Prostate gland (tissue), 2 donors: ENCODE measurements around the gene LRRC36.

Experiments used
- CTCF ChIP-seq, 4 experiments: fragments of 200-600 bp in 2 of 4; fragments of 450-650 bp in 2 of 4; sonication (generic) in 2 of 4; IDR thresholded peaks; 1 replicate in 3 of 4; 2 replicates in 1 of 4; pipeline ENCODE4 v1.5.1; 2016 to 2019; ENCODE audit warnings: antibody characterized with exemption in 4 of 4, mild to moderate bottlenecking in 2 of 4, moderate library complexity in 2 of 4
- POLR2A ChIP-seq: fragments of 450-650 bp; IDR thresholded peaks from one replicate; pipeline ENCODE4 v1.6.1; 2016; ENCODE audit warnings: antibody characterized with exemption, mild to moderate bottlenecking
- POLR2AphosphoS5 ChIP-seq: sonication (generic); formaldehyde crosslinking; IDR thresholded peaks from one replicate; pipeline ENCODE4 v1.6.1; 2017; ENCODE audit warnings: antibody characterized with exemption

DNA sequence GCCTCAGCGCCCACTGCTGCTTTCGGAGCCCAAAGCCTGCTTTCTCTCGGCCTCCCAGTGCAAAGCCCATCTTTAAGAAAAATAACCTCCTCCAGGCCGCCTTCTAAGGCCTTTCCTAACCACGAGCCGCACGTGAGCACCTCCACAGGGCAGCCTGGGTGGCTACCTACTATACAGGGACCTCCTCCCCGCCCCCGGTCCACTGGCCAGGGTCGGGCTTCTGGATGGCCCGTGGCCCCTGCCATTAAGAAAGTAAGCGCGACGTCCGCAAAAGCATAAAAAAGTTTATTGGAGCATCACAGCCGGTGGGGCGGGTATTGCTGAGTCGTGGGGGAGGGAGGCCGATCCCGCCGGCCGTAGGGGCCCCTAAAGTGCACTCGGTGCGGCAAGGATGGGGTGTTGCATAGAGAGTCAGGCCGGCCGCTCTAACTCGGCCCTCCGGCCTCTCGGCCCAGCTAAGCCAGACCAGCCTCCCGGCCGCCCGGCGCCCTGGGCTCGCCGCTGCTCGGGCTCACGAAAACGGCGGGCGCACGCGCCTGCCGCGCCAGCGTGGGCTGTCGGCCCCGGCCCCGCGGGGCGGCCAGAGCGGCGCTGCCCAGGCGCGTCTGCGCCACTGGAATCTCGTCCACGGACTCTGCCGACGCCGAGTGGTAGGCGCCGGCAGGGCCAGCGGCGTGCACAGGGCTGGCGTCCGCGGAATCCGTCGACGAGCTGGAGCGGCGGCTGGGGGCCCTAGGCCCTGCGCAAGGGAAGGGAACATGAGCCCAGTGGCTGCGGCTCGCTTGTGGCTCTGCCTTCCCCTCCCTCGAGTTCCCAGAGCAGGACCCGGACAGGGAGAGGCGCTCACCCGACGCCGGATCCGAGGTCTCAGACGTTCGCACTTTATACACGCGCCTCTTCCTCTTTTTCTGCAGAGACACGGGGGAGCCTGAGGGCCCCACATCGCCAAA, 67.8 kb downstream of the LRRC36 start:
- TF ChIP-seq POLR2A (no peak), CTCF (IDR thresholded peaks at IDR 0.05) (peak in 1 of 4 experiments; percentile 17), POLR2AphosphoS5 (peak; percentile 6)
